NCI-H1694 (cell line): Measurements from ENCODE around the gene PPTC7.
"Not testable (repeated sequence)": the region's sequence is repeated elsewhere in the genome, so short reads cannot be mapped to it uniquely, and the experiment has no call there.

Experiments
- DNase-seq: peaks from one replicate; lab custom pipeline; 2025; lab: John Stamatoyannopoulos, UW

The PPTC7 gene

GRCh38 chr12:110534811-110535210 is 48.3 kb downstream of the PPTC7 start:
- no peak for DNase-seq

- DNase-seq, result no peak
Observed at GRCh38 chr12:110533607-110534006, 49.5 kb downstream of the PPTC7 start.

GRCh38 chr12:110532644-110533043 is 50.5 kb downstream of the PPTC7 start:
- no peak for DNase-seq

GRCh38 chr12:110531741-110532333 is 51.3 kb downstream of the PPTC7 start:
- DNase-seq, result no peak

- DNase-seq, result no peak
Observed at GRCh38 chr12:110530511-110530910, 52.6 kb downstream of the PPTC7 start.

GRCh38 chr12:110528277-110528839 is 54.8 kb downstream of the PPTC7 start:
- no peak for DNase-seq

GRCh38 chr12:110520876-110521712 is 62.0 kb downstream of the PPTC7 start:
- DNase-seq, result not testable (repeated sequence)

GRCh38 chr12:110518014-110518413 is 65.1 kb downstream of the PPTC7 start:
- not testable (repeated sequence) for DNase-seq

GRCh38 chr12:110516995-110517394 is 66.1 kb downstream of the PPTC7 start:
- no peak for DNase-seq

- DNase-seq, result no peak
Observed at GRCh38 chr12:110514363-110514762, 68.8 kb downstream of the PPTC7 start.

GRCh38 chr12:110513842-110514241 is 69.3 kb downstream of the PPTC7 start:
- no peak for DNase-seq

GRCh38 chr12:110508071-110508586 is 75.0 kb downstream of the PPTC7 start:
- DNase-seq, result no peak

GRCh38 chr12:110505332-110505731 is 77.8 kb downstream of the PPTC7 start:
- DNase-seq, result no peak

- DNase-seq, result no peak
Observed at GRCh38 chr12:110503432-110503831, 79.7 kb downstream of the PPTC7 start.

- peak; percentile 88 for DNase-seq
Observed at GRCh38 chr12:110501752-110502738, 81.1 kb downstream of the PPTC7 start, which contains the start of the genes RAD9B and VPS29. TSS of gene RAD9B (plus strand) at chr12:110502331. CDS start at chr12:110502338, 7 bp downstream. TSS of gene VPS29 (minus strand) at chr12:110502111. CDS start at chr12:110502051, 60 bp downstream.

GRCh38 chr12:110501399-110501751 is 81.7 kb downstream of the PPTC7 start:
- peak; percentile 1 for DNase-seq

- no peak for DNase-seq
Observed at GRCh38 chr12:110498984-110499706, 84.0 kb downstream of the PPTC7 start.
